Stomach (tissue), 9 donors: ENCODE measurements around the gene CFAP210. TPM values are rescaled to one million over a fixed set of nuclear protein-coding genes. Genes with fewer than 3 reads are reported as not detected.
"Not testable (repeated sequence)": the region's sequence is repeated elsewhere in the genome, so short reads cannot be mapped to it uniquely, and the experiment has no call there.

Source experiments
- DNase-seq, 2 donors: peaks; one replicate each; pipeline versions ENCODE4 v3.0.0 to v3.0.0-alpha.2; 2013 to 2019
- H3K27ac ChIP-seq, 5 donors: fragments of 200-600 bp in 4 of 5; sonication (generic) in 4 of 5; one replicate each; pipeline ENCODE4 v1.5.1; 2013 to 2019; ENCODE audit warnings: mild to moderate bottlenecking in 1 of 5, moderate library complexity in 1 of 5
- H3K27me3 ChIP-seq, 3 donors: fragments of 200-600 bp; sonication (generic); one replicate each; pipeline ENCODE4 v1.5.1; 2017 to 2019; ENCODE audit warnings: mixed run types in 1 of 3
- H3K36me3 ChIP-seq, 4 donors: fragments of 200-600 bp; sonication (generic); 1 replicate in 3 of 4; 2 replicates in 1 of 4; pipeline ENCODE4 v1.5.1; 2016 to 2019
- H3K4me1 ChIP-seq, 4 donors: fragments of 200-600 bp; sonication (generic); one replicate each; pipeline ENCODE4 v1.5.1; 2016 to 2019
- H3K4me3 ChIP-seq, 4 donors: fragments of 200-600 bp; sonication (generic) in 3 of 4; one replicate each; pipeline ENCODE4 v1.5.1; 2016 to 2019; ENCODE audit warnings: mild to moderate bottlenecking in 1 of 4
- H3K9me3 ChIP-seq, 4 donors: fragments of 200-600 bp; sonication (generic); one replicate each; pipeline ENCODE4 v1.5.1; 2016 to 2019
- EP300 ChIP-seq: sonication (generic); formaldehyde crosslinking; IDR thresholded peaks from one replicate; pipeline ENCODE4 v1.6.1; 2017; ENCODE audit warnings: antibody characterized with exemption
- POLR2A ChIP-seq, 4 donors: fragments of 450-650 bp; IDR thresholded peaks; one replicate each; pipeline ENCODE4 v1.6.1; 2016; ENCODE audit warnings: antibody characterized with exemption in 4 of 4, control low read depth in 2 of 4, mild to moderate bottlenecking in 1 of 4, moderate library complexity in 1 of 4
- POLR2AphosphoS5 ChIP-seq, 3 donors: sonication (generic); formaldehyde crosslinking; IDR thresholded peaks; one replicate each; pipeline ENCODE4 v1.6.1; 2016; ENCODE audit warnings: antibody characterized with exemption in 3 of 3
- WGBS, 5 donors: extraction: QIAGEN DNeasy Blood & Tissue Kit in 3 of 5; methylation state at CpG; one replicate each; pipeline versions ENCODE4 v1.1.5 to v1.1.7; 2013 to 2018; 5-methylcytosine and 5-hydroxymethylcytosine counted together
- intact Hi-C: fragments of 100-400 bp; cut with DNase I; formaldehyde crosslinking; loops from one replicate; pipeline ENCODE4 v1.15.1; 2023; ENCODE audit warnings: low total_unique reads
- polyA plus RNA-seq, 3 donors: library from polyadenylated mRNA; stranded (reverse); fragments of 200-250 nt; gene quantifications; one replicate each; pipeline ENCODE4 v1.2.3, GENCODE V29; 2013
- total RNA-seq, 5 donors: library from RNA; depleted of rRNA; stranded (reverse); fragments of >200 nt; gene quantifications; one replicate each; pipeline versions ENCODE4 v1.1.0 to v1.2.3, GENCODE V29; 2014 to 2016
- TF ChIP-seq, protein P1 (sequence below), 7 experiments: fragments of 450-650 bp in 4 of 7; fragments of 200-600 bp in 3 of 7; sonication (generic) in 3 of 7; IDR thresholded peaks; one replicate each; pipeline ENCODE4 v1.5.1; 2016 to 2019; ENCODE audit warnings: antibody characterized with exemption in 7 of 7, control low read depth in 2 of 7, mild to moderate bottlenecking in 1 of 7
- donor health status: healthy with polysubstance abuse.
- donor health status: Bipolar disorder and iron deficiency.
- donor health status: healthy.

The CFAP210 gene
- total and polyA plus RNA-seq, 8 donors = 0.23 to 2.1 (median 0.37) TPM; not detected in 5

DNA sequence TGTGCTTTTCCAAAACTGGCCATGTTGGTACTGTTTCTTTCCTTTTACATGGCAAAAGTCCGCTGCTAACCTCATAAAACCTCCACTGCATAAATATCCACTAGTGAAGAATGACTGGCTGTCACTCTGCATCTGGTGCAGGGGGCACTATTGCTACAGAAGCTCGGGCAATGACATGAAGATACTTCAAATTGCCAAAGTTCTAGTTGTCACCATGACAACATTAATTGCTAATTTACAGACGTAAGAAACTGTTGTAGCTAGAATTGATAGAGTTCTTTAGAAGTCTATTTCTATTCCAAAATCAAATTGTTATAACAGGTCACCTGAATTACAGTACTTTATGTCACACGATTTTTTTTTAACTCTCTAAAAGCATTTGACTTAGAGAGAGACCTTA, 845 bp downstream of the CFAP210 start:
- H3K4me3 ChIP-seq = peak overlapping the region in 3 of 4 donors; percentile 73 to 81 (median 75)
- H3K9me3 ChIP-seq = no peaks in the 10 kb centered on the region
- intact Hi-C loops = no loop called here
- no peaks in the 10 kb centered on the region for H3K36me3 ChIP-seq
- H3K27ac ChIP-seq = peak overlapping the region in 1 of 5 donors; percentile 93
- WGBS, 5 donors = 8 to 18% (median 13%) methylated on average over 4 of the region's 4 CpGs
- peak in 1 of 2 donors; percentile 47 for DNase-seq
- TF ChIP-seq POLR2AphosphoS5 (IDR thresholded peaks at IDR 0.05) (no peak), POLR2A (IDR thresholded peaks at IDR 0.05) (no peak), EP300 (no peak)
- TF ChIP-seq, protein P1, sequence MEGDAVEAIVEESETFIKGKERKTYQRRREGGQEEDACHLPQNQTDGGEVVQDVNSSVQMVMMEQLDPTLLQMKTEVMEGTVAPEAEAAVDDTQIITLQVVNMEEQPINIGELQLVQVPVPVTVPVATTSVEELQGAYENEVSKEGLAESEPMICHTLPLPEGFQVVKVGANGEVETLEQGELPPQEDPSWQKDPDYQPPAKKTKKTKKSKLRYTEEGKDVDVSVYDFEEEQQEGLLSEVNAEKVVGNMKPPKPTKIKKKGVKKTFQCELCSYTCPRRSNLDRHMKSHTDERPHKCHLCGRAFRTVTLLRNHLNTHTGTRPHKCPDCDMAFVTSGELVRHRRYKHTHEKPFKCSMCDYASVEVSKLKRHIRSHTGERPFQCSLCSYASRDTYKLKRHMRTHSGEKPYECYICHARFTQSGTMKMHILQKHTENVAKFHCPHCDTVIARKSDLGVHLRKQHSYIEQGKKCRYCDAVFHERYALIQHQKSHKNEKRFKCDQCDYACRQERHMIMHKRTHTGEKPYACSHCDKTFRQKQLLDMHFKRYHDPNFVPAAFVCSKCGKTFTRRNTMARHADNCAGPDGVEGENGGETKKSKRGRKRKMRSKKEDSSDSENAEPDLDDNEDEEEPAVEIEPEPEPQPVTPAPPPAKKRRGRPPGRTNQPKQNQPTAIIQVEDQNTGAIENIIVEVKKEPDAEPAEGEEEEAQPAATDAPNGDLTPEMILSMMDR (IDR thresholded peaks at IDR 0.05) = no peak
- peaks cover 5 to 26% (median 20%) of the 10 kb centered on the region in 4 donors for H3K4me1 ChIP-seq
- no peaks in the 10 kb centered on the region for H3K27me3 ChIP-seq

DNA sequence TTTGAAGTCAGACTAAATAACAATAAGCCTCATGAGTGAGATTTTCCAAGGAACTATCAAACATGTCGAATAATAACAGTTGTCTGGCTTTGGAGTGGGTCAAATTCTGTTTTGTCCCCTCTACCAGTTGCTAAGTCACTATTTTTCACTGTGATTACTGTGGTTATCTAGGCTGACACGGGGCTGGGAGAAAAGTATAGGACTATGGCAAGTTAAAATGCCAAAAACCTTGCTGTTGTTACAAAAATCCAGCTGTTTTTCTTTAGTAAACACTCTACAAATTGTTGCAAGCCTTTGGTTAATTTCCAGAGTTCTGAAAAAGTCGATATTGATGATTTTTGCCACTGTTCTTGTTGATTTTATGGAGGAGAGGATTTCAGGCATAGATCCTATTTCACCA, 1.5 kb downstream of the CFAP210 start:
- no peak for TF ChIP-seq POLR2AphosphoS5 (IDR thresholded peaks at IDR 0.05)
- TF ChIP-seq, protein P1 (IDR thresholded peaks at IDR 0.05) = no peak
- TF ChIP-seq EP300 = no peak
- no peak for TF ChIP-seq POLR2A (IDR thresholded peaks at IDR 0.05)
- intact Hi-C loops = no loop called here

GRCh38 chr2:169690958-169691357, 3.2 kb downstream of the CFAP210 start:
- intact Hi-C loops = no loop called here
- Histone ChIP-seq H3K27ac (no peak overlapping the region), H3K36me3 (no peaks in the 10 kb centered on the region), H3K4me3 (no peak overlapping the region), H3K27me3 (no peaks in the 10 kb centered on the region), H3K9me3 (no peaks in the 10 kb centered on the region), H3K4me1 (peaks cover 5 to 26% (median 20%) of the 10 kb centered on the region in 4 donors)
- TF ChIP-seq, protein P1 (IDR thresholded peaks at IDR 0.05) = no peak
- TF ChIP-seq POLR2A (IDR thresholded peaks at IDR 0.05) (no peak), EP300 (no peak), POLR2AphosphoS5 (IDR thresholded peaks at IDR 0.05) (no peak)
- WGBS, 5 donors = 77 to 87% (median 80%) methylated on average over 1 of the region's 1 CpG
- DNase-seq = no peak

More for the DNA sequence above, 1.5 kb downstream of the CFAP210 start:
- DNase-seq = no peak
- 59 to 68% (median 66%) methylated on average over 3 of the region's 3 CpGs for WGBS, 5 donors
- H3K27me3 ChIP-seq = no peaks in the 10 kb centered on the region
- no peak overlapping the region for H3K4me3 ChIP-seq
- no peak overlapping the region for H3K27ac ChIP-seq
- no peaks in the 10 kb centered on the region for H3K36me3 ChIP-seq
- no peaks in the 10 kb centered on the region for H3K9me3 ChIP-seq
- H3K4me1 ChIP-seq = peaks cover 5 to 26% (median 20%) of the 10 kb centered on the region in 4 donors

DNA sequence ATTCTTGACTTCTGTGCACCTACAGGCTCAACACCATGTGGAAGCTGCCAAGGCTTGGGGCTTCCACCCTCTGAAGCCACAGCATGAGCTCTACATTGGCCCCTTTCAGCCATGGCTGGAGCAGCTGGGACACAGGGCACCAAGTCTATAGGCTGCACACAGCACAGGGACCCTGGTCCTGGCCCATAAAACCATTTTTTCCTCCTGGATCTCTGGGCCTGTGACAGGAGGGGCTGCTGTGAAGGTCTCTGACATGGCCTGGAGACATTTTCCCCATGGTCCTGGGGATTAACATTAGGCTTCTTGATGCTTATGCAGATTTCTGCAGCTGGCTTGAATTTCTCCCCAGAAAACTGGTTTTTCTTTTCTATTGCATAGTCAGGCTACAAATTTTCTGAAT, 6.3 kb downstream of the CFAP210 start:
- H3K36me3 ChIP-seq, DNase-seq, H3K27me3 ChIP-seq, intact Hi-C loops, H3K27ac ChIP-seq, H3K4me3 ChIP-seq, H3K4me1 ChIP-seq, H3K9me3 ChIP-seq: not testable (repeated sequence)

DNA sequence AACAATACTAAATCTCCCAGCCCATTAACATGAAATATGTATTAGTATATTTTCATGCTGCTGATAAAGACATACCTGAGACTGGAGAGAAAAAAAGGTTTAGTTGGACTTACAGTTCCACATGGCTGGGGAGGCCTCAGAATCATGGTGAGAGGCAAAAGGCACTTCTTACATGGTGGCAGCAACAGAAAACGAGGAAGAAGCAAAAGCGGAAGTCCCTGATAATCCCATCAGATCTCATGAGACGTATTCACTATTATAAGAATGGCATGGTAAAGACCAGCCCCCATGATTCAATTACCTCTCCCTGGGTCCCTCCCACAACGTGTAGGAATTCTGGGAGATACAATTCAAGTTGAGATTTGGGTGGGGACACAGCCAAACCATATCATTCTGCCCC, 7.4 kb downstream of the CFAP210 start:
- H3K4me3 ChIP-seq, H3K36me3 ChIP-seq, intact Hi-C loops, H3K4me1 ChIP-seq, H3K27ac ChIP-seq, DNase-seq, H3K9me3 ChIP-seq, H3K27me3 ChIP-seq: not testable (repeated sequence)
- WGBS, 5 donors = 82 to 92% (median 88%) methylated on average over 4 of the region's 4 CpGs

GRCh38 chr2:169684712-169685111, 9.5 kb downstream of the CFAP210 start:
- WGBS, 5 donors = 85 to 100% (median 96%) methylated on average over 2 of the region's 2 CpGs
- H3K27me3 ChIP-seq, intact Hi-C loops, H3K9me3 ChIP-seq, H3K27ac ChIP-seq, H3K4me1 ChIP-seq, DNase-seq, H3K36me3 ChIP-seq, H3K4me3 ChIP-seq: not testable (repeated sequence)
